ENCODE results near the gene C1orf159.
A peak's percentile ranks its signal among the peaks of the same experiment; 100 is the strongest.

Gene C1orf159

DNA sequence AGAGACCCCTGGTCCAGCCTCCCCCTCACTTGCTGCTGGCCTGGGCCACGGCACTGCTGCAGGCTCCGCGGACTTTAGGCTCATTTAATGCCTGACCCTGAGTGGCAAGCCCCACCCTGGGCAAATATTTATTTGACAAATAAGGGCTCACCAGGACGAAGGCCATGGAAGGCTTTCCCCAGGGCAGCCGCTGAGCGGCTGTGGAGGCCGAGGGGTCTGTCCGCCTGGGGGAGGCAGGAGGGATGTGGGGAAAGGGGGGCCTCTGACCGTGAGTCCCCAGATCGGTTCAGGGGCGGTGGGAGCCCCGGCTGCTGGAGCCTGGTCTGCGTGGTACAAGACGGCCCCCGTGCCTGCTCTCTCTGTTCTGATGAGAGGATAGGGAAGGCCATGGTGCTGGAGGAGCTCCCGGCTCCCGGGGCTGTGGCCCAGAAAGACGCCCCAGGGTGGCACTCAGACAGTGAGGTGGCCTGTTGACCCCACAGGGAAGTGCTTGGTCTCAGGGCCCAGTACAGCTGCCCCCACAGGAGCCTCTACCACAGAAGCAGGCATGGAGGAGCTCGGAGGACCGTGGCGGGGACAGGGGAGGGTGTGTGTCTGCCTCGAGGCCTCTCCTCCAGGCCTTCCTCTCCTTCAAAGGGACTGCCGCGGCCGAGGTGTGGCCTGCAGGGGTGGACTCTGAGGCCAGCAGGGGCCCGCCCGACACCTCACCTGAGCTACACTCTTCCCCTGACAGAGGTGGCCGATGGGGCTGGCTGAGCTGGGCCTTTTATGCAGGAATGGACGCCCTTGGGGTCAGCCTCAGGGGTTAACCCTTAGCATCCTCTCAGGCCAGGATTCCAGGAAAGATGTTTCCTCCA lies 9.1 kb upstream of the C1orf159 start:
- no peaks in the 10 kb centered on the region for H3K4me1 Mint-ChIP-seq
- ATAC-seq (replicated peaks; ENCODE audit: extremely low read depth, poor library complexity, severe bottlenecking) (no peak), DNase-seq (ENCODE audit: low spot score in 2 of 2) (no peak)
- H3K4me3 Mint-ChIP-seq: no peak overlapping the region
- no peaks in the 10 kb centered on the region for H3K9me3 Mint-ChIP-seq
- no peak overlapping the region for H3K27ac Mint-ChIP-seq (ENCODE audit: low read depth)
- peaks cover 8% of the 10 kb centered on the region for H3K36me3 Mint-ChIP-seq (ENCODE audit: insufficient read depth)
- H3K27me3 Mint-ChIP-seq: no peaks in the 10 kb centered on the region

- Mint-ChIP-seq H3K36me3 (ENCODE audit: insufficient read depth) (peaks cover 8% of the 10 kb centered on the region), H3K27ac (ENCODE audit: low read depth) (no peak overlapping the region), H3K9me3 (no peaks in the 10 kb centered on the region), H3K4me3 (no peak overlapping the region), H3K4me1 (no peaks in the 10 kb centered on the region), H3K27me3 (peaks cover 1% of the 10 kb centered on the region)
- ATAC-seq (replicated peaks; ENCODE audit: extremely low read depth, poor library complexity, severe bottlenecking) (no peak), DNase-seq (ENCODE audit: low spot score in 2 of 2) (no peak)
Observed at GRCh38 chr1:1124508-1124785, 8.6 kb upstream of the C1orf159 start.

GRCh38 chr1:1123581-1124507 lies 8.0 kb upstream of the C1orf159 start:
- Mint-ChIP-seq H3K27me3 (peaks cover 7% of the 10 kb centered on the region), H3K27ac (ENCODE audit: low read depth) (peak overlapping the region; percentile 81), H3K9me3 (no peaks in the 10 kb centered on the region), H3K4me1 (no peaks in the 10 kb centered on the region), H3K36me3 (ENCODE audit: insufficient read depth) (peaks cover 8% of the 10 kb centered on the region), H3K4me3 (peak overlapping the region; percentile 51)
- ATAC-seq (replicated peaks; ENCODE audit: extremely low read depth, poor library complexity, severe bottlenecking): no peak
- no peak for DNase-seq (ENCODE audit: low spot score in 2 of 2)

GRCh38 chr1:1122981-1123480 lies 7.1 kb upstream of the C1orf159 start:
- Mint-ChIP-seq H3K9me3 (no peaks in the 10 kb centered on the region), H3K27me3 (peaks cover 10% of the 10 kb centered on the region), H3K27ac (ENCODE audit: low read depth) (no peak overlapping the region), H3K4me3 (peak overlapping the region; percentile 51), H3K4me1 (no peaks in the 10 kb centered on the region), H3K36me3 (ENCODE audit: insufficient read depth) (peaks cover 6% of the 10 kb centered on the region)
- DNase-seq (ENCODE audit: low spot score in 2 of 2): no peak
- ATAC-seq (replicated peaks; ENCODE audit: extremely low read depth, poor library complexity, severe bottlenecking): no peak

DNA sequence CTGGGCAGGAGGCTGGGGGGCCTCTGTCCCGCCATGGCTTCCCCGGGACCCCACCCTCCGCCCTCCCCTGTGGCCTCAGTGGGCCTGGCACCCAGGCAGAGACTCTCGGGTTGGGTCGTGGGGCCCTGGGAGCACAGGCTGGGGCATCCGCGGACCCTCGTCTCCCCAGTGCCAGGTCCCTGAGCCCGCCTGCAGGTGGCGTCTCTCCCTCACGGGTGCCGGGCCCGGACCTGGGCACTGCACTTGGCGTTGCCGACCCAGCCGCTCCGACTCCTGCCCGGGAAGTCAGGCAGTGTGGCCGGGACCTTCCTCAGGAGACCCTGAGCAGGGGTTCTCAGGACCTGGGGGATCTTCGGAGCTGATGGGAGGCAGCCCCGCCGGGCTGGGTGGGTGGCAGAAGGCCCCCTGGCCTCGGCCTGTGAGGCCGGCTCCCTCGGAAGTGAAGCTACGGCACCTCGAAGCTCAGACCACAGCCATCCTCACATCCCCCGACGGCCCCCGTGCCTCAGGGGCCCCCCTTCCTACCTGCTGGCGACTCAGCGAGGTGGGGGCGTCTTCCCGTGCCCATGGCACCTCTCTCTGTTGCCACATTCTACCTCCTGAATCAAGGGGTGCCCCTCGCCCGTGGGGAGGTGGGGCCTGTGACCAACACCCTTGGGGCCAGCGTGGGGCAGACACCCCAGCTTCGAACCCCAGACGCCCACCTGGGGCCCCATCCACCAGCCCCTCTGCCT lies 6.4 kb upstream of the C1orf159 start:
- Mint-ChIP-seq H3K9me3 (no peaks in the 10 kb centered on the region), H3K36me3 (ENCODE audit: insufficient read depth) (peaks cover 6% of the 10 kb centered on the region), H3K4me3 (peak overlapping the region; percentile 27), H3K27ac (ENCODE audit: low read depth) (peak overlapping the region; percentile 49), H3K27me3 (peaks cover 10% of the 10 kb centered on the region), H3K4me1 (no peaks in the 10 kb centered on the region)
- ATAC-seq (replicated peaks; ENCODE audit: extremely low read depth, poor library complexity, severe bottlenecking): peak; percentile 91
- DNase-seq (ENCODE audit: low spot score in 2 of 2): peak; percentile 67 to 77

- Mint-ChIP-seq H3K27me3 (peaks cover 10% of the 10 kb centered on the region), H3K36me3 (ENCODE audit: insufficient read depth) (peaks cover 6% of the 10 kb centered on the region), H3K4me3 (no peak overlapping the region), H3K9me3 (no peaks in the 10 kb centered on the region), H3K4me1 (no peaks in the 10 kb centered on the region), H3K27ac (ENCODE audit: low read depth) (no peak overlapping the region)
- ATAC-seq (replicated peaks; ENCODE audit: extremely low read depth, poor library complexity, severe bottlenecking) (no peak), DNase-seq (ENCODE audit: low spot score in 2 of 2) (no peak)
Observed at GRCh38 chr1:1121611-1122077, 5.8 kb upstream of the C1orf159 start.

DNA sequence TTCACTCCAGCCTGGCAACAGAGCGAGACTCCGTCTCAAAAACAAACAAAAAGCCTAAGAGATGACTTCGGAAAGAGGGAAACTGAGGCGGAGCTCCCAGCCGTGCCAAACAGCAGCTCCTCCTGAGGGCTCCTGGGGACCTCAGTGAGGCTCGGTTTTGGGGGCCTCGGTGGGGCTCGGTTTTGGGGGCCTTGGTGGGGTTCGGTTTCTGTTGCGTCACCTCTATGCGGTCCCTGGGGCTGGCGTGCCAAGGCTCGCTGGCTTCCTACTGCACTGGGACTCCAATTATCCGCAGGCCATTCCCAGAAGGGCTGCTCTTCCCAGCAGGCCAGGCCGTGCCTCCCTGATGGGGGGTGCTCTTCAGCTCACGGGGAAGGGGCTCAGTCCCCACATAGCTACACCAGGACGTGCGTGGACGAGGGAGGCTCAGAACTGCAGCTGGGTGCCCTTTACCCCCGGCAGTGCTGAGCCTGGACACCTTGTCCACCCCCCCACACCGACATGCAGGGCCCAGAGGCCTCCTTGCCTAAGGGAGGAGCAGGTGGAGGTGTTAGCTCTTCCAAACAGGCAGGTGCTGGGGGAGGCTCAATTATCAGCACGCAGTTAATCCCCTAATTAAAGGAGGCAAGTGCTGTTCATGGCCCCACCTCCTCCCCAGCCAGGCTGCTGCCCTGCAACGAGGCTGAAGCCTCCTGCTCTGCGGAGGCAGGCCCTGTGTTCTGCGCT lies 5.1 kb upstream of the C1orf159 start:
- no peak for ATAC-seq (replicated peaks; ENCODE audit: extremely low read depth, poor library complexity, severe bottlenecking)
- H3K36me3 Mint-ChIP-seq (ENCODE audit: insufficient read depth): peaks cover 6% of the 10 kb centered on the region
- H3K4me1 Mint-ChIP-seq: peaks cover 4% of the 10 kb centered on the region
- H3K27me3 Mint-ChIP-seq: peaks cover 10% of the 10 kb centered on the region
- H3K27ac Mint-ChIP-seq (ENCODE audit: low read depth): peak overlapping the region; percentile 65
- DNase-seq (ENCODE audit: low spot score in 2 of 2): no peak
- H3K4me3 Mint-ChIP-seq: no peak overlapping the region
- H3K9me3 Mint-ChIP-seq: no peaks in the 10 kb centered on the region

DNA sequence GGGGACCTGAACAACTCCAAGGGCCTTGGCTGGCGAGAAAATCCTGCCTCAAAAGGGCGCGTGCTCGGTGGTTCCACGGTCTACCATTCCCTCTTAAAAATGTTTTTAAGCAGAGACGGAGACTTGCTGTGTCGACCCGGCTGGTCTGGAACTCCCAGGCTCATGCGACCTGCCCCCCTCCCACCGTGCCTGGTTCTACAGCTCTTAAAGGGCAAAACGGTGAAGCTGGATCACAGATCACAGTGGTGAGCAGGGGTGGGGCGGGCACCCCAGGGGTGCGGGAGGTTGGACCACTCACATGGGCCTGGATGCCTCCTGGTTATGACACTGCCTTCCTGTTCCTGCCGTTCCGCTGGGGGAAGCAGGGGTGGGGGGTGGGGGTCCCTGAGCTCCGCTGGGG lies 4.2 kb upstream of the C1orf159 start:
- Mint-ChIP-seq H3K27me3 (peaks cover 10% of the 10 kb centered on the region), H3K4me1 (peaks cover 6% of the 10 kb centered on the region), H3K9me3 (no peaks in the 10 kb centered on the region), H3K4me3 (no peak overlapping the region), H3K27ac (ENCODE audit: low read depth) (no peak overlapping the region), H3K36me3 (ENCODE audit: insufficient read depth) (peaks cover 6% of the 10 kb centered on the region)
- DNase-seq (ENCODE audit: low spot score in 2 of 2) (no peak), ATAC-seq (replicated peaks; ENCODE audit: extremely low read depth, poor library complexity, severe bottlenecking) (no peak)

DNA sequence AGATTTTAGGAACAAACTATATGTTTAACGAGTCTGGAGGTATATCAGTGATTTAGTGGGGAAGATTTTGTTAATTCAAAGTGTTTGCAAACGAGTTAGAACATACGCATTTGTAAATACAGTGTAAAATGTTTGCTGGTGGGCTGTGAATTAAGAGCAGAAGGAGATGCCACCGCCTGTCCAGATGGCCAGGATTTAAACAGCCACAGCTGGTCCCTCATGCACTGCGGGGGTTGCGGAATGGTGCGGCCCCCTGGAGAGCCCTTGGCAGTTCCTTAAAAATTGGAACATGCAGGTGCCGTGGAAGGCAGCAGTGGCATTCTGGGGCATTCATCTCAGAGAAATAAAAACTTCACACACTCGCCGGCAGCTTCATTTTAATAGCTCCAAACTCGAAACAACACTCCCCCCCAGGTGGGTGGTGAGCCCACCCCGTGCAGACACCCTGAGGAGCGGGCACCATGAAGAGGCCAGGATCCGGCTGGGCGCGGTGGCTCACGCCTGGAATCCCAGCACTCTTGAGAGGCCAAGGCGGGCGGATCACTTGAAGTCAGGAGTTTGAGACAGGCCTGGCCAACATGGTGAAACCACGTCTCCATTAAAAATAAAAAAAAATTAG lies 3.5 kb upstream of the C1orf159 start:
- peaks cover 10% of the 10 kb centered on the region for H3K27me3 Mint-ChIP-seq
- no peak overlapping the region for H3K27ac Mint-ChIP-seq (ENCODE audit: low read depth)
- peaks cover 6% of the 10 kb centered on the region for H3K4me1 Mint-ChIP-seq
- no peaks in the 10 kb centered on the region for H3K9me3 Mint-ChIP-seq
- no peak for DNase-seq (ENCODE audit: low spot score in 2 of 2)
- peaks cover 8% of the 10 kb centered on the region for H3K36me3 Mint-ChIP-seq (ENCODE audit: insufficient read depth)
- no peak overlapping the region for H3K4me3 Mint-ChIP-seq
- ATAC-seq (replicated peaks; ENCODE audit: extremely low read depth, poor library complexity, severe bottlenecking): no peak

GRCh38 chr1:1118876-1119220 lies 3.0 kb upstream of the C1orf159 start:
- Mint-ChIP-seq H3K9me3 (no peaks in the 10 kb centered on the region), H3K27me3 (peaks cover 10% of the 10 kb centered on the region), H3K4me1 (peaks cover 6% of the 10 kb centered on the region), H3K27ac (ENCODE audit: low read depth) (no peak overlapping the region), H3K4me3 (no peak overlapping the region), H3K36me3 (ENCODE audit: insufficient read depth) (peaks cover 6% of the 10 kb centered on the region)
- DNase-seq (ENCODE audit: low spot score in 2 of 2) (no peak), ATAC-seq (replicated peaks; ENCODE audit: extremely low read depth, poor library complexity, severe bottlenecking) (no peak)

- H3K36me3 Mint-ChIP-seq (ENCODE audit: insufficient read depth): peaks cover 6% of the 10 kb centered on the region
- ATAC-seq (replicated peaks; ENCODE audit: extremely low read depth, poor library complexity, severe bottlenecking): no peak
- H3K27me3 Mint-ChIP-seq: peaks cover 10% of the 10 kb centered on the region
- H3K4me1 Mint-ChIP-seq: peaks cover 6% of the 10 kb centered on the region
- peak overlapping the region; percentile 86 for H3K4me3 Mint-ChIP-seq
- no peak overlapping the region for H3K27ac Mint-ChIP-seq (ENCODE audit: low read depth)
- H3K9me3 Mint-ChIP-seq: no peaks in the 10 kb centered on the region
- DNase-seq (ENCODE audit: low spot score in 2 of 2): no peak
Observed at GRCh38 chr1:1118011-1118875, 2.4 kb upstream of the C1orf159 start.

All from central memory CD8-positive, alpha-beta T cell (primary cell).